Gastrocnemius medialis (tissue), 4 donors: ENCODE data around the gene CCDC85C. TPM values are rescaled to one million over a fixed set of nuclear protein-coding genes. Genes with fewer than 3 reads are reported as not detected.

Experiments
- ATAC-seq, 2 donors: fragments of 150-250 bp; one replicate each; pipeline ENCODE4 v1.9.1; 2016
- DNase-seq, 2 donors: peaks; one replicate each; pipeline ENCODE4 v3.0.0-alpha.2; 2019
- H3K27ac ChIP-seq, 4 donors: fragments of 200-600 bp; sonication (generic); 1 replicate in 1 of 4; 2 replicates in 3 of 4; pipeline ENCODE4 v1.5.1; 2016 to 2018; ENCODE audit warnings: mild to moderate bottlenecking in 2 of 4, moderate library complexity in 1 of 4
- H3K27me3 ChIP-seq, 3 donors: fragments of 200-600 bp; sonication (generic) in 2 of 3; 1 replicate in 1 of 3; 2 replicates in 2 of 3; pipeline versions ENCODE4 v1.5.1 to v1.6.0; 2016 to 2019; ENCODE audit warnings: mild to moderate bottlenecking in 1 of 3, moderate library complexity in 1 of 3
- H3K36me3 ChIP-seq, 2 donors: fragments of 200-600 bp; sonication (generic) in 1 of 2; one replicate each; pipeline ENCODE4 v1.5.1; 2017 to 2018
- H3K4me1 ChIP-seq, 2 donors: fragments of 200-600 bp; sonication (generic) in 1 of 2; one replicate each; pipeline ENCODE4 v1.5.1; 2016 to 2017; ENCODE audit warnings: mild to moderate bottlenecking in 2 of 2
- H3K4me3 ChIP-seq, 4 donors: fragments of 200-600 bp; sonication (generic) in 3 of 4; 1 replicate in 1 of 4; 2 replicates in 3 of 4; pipeline ENCODE4 v1.5.1; 2016 to 2019; ENCODE audit warnings: mild to moderate bottlenecking in 2 of 4
- H3K9me3 ChIP-seq, 3 donors: fragments of 200-600 bp; sonication (generic) in 2 of 3; 1 replicate in 1 of 3; 2 replicates in 2 of 3; pipeline ENCODE4 v1.5.1; 2016 to 2019
- POLR2A ChIP-seq, 2 donors: fragments of 450-650 bp; IDR thresholded peaks; one replicate each; pipeline ENCODE4 v1.6.1; 2017; ENCODE audit warnings: antibody characterized with exemption in 2 of 2, mild to moderate bottlenecking in 2 of 2, moderate library complexity in 2 of 2
- in situ Hi-C, 4 donors: fragments of 200-750 bp; cut with MboI; loops; one replicate each; pipeline versions ENCODE4 v1.15.0 to v1.8.0; 2017; ENCODE audit warnings: low sequenced_read_pairs in 4 of 4
- intact Hi-C: fragments of 100-400 bp; cut with DNase I; formaldehyde crosslinking; loops from one replicate; pipeline ENCODE4 v1.15.1; 2023; ENCODE audit warnings: low total_unique reads
- total RNA-seq, 4 donors: library from RNA; depleted of rRNA; stranded (reverse); fragments of >200 nt; gene quantifications; one replicate each; pipeline versions ENCODE4 v1.1.0 to v1.2.3, GENCODE V29; 2016
- TF ChIP-seq, protein P1 (sequence below), 5 experiments: fragments of 450-650 bp in 3 of 5; fragments of 200-600 bp in 2 of 5; sonication (generic) in 2 of 5; IDR thresholded peaks in 4 of 5; conservative IDR thresholded peaks in 1 of 5; 1 replicate in 4 of 5; 2 replicates in 1 of 5; pipeline ENCODE4 v1.5.1; 2016 to 2019; ENCODE audit warnings: antibody characterized with exemption in 5 of 5, mild to moderate bottlenecking in 3 of 5, moderate library complexity in 3 of 5

CCDC85C gene
- total RNA-seq, 4 donors from 2014 or later = 7.9 to 32.8 (median 15.4) TPM

GRCh38 chr14:99525699-99526080 is 78.3 kb downstream of the CCDC85C start:
- TF ChIP-seq POLR2A (IDR thresholded peaks at IDR 0.05) = no peak
- no peak for DNase-seq

GRCh38 chr14:99524804-99525698 is 79.0 kb downstream of the CCDC85C start:
- Histone ChIP-seq H3K27me3 (no peaks in the 10 kb centered on the region), H3K9me3 (no peaks in the 10 kb centered on the region), H3K4me1 (no peaks in the 10 kb centered on the region), H3K36me3 (no peaks in the 10 kb centered on the region), H3K4me3 (no peak overlapping the region), H3K27ac (peak overlapping the region in 2 of 4 donors; percentile 4 to 46)
- in situ Hi-C loops (loop anchor here (5.0 to 10.0 kb wide), 3 partner anchors 100 to 110 kb away; no protein-coding TSS in a partner anchor), intact Hi-C loops (no loop called here)
- ATAC-seq = peak in 1 of 2 donors; percentile 28
- no peak for DNase-seq
- TF ChIP-seq, protein P1, sequence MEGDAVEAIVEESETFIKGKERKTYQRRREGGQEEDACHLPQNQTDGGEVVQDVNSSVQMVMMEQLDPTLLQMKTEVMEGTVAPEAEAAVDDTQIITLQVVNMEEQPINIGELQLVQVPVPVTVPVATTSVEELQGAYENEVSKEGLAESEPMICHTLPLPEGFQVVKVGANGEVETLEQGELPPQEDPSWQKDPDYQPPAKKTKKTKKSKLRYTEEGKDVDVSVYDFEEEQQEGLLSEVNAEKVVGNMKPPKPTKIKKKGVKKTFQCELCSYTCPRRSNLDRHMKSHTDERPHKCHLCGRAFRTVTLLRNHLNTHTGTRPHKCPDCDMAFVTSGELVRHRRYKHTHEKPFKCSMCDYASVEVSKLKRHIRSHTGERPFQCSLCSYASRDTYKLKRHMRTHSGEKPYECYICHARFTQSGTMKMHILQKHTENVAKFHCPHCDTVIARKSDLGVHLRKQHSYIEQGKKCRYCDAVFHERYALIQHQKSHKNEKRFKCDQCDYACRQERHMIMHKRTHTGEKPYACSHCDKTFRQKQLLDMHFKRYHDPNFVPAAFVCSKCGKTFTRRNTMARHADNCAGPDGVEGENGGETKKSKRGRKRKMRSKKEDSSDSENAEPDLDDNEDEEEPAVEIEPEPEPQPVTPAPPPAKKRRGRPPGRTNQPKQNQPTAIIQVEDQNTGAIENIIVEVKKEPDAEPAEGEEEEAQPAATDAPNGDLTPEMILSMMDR (IDR thresholded peaks at IDR 0.05 in 4 of 5, conservative IDR thresholded peaks at IDR 0.05 in 1 of 5) = no peak
- TF ChIP-seq POLR2A (IDR thresholded peaks at IDR 0.05) = no peak

More at GRCh38 chr14:99525699-99526080, 78.3 kb downstream of the CCDC85C start:
- ATAC-seq = no peak
- Histone ChIP-seq H3K4me3 (no peak overlapping the region), H3K27me3 (no peaks in the 10 kb centered on the region), H3K4me1 (no peaks in the 10 kb centered on the region), H3K36me3 (no peaks in the 10 kb centered on the region), H3K27ac (peak overlapping the region in 1 of 4 donors; percentile 46), H3K9me3 (no peaks in the 10 kb centered on the region)
- intact Hi-C loops (no loop called here), in situ Hi-C loops (loop anchor here in 3 of 4 donors (10.0 kb wide), 2 partner anchors 99 to 109 kb away; no protein-coding TSS in a partner anchor)

DNA sequence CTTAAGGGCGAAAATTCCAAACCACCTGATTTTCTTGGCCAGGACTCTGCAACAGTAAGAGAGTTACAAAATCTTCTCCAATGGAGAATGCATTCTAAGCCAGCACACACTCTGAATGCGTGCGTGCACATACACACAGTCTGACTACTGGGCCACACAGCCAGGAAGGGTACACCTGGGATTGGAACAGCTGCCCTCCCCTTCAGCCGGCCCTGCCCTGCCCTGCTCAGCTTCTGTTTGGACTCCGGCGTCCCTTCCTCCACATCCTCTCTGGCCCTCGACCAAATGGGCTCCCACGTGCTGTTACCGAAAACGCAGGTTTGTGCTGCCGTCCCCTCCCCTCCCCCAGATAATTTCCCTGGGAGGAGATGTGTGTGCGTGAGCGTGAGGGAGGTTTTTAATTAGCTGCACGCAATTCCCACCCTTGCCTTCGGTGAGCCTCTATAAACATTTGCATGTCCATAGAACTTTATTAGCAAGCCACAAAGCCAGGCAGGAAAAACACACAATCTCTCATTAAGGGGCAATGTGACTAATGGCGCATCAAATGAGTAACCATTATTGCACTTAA is 79.8 kb downstream of the CCDC85C start:
- DNase-seq = no peak
- ATAC-seq = no peak
- in situ Hi-C loops (loop anchor here (5.0 to 10.0 kb wide), 3 partner anchors 101 to 111 kb away; no protein-coding TSS in a partner anchor), intact Hi-C loops (no loop called here)
- Histone ChIP-seq H3K36me3 (no peaks in the 10 kb centered on the region), H3K27ac (peak overlapping the region in 1 of 4 donors; percentile 21), H3K9me3 (no peaks in the 10 kb centered on the region), H3K4me1 (no peaks in the 10 kb centered on the region), H3K4me3 (no peak overlapping the region), H3K27me3 (no peaks in the 10 kb centered on the region)
- TF ChIP-seq, protein P1 (IDR thresholded peaks at IDR 0.05 in 4 of 5, conservative IDR thresholded peaks at IDR 0.05 in 1 of 5) = no peak
- TF ChIP-seq POLR2A (IDR thresholded peaks at IDR 0.05) = no peak

DNA sequence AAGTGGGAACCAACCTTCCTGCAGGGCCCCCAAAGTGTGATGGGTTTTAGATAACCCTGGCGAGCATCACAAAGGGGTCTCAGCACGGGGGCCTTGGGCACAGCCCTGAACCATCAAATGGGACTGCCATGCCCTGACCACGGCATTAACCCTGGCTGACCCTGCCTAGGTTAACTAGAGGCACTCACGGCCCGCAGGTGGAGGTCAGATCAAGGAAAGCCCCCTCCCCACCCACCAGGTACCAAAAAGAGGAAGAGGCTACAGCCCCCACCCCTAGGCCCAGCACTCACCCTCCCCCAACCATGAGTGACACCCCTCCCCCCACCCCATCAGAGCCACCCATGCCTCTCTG is 80.3 kb downstream of the CCDC85C start:
- TF ChIP-seq POLR2A (IDR thresholded peaks at IDR 0.05) = no peak
- TF ChIP-seq, protein P1 (IDR thresholded peaks at IDR 0.05 in 4 of 5, conservative IDR thresholded peaks at IDR 0.05 in 1 of 5) = no peak
- Histone ChIP-seq H3K4me1 (no peaks in the 10 kb centered on the region), H3K4me3 (no peak overlapping the region), H3K27ac (peak overlapping the region in 1 of 4 donors; percentile 21), H3K27me3 (no peaks in the 10 kb centered on the region), H3K36me3 (no peaks in the 10 kb centered on the region), H3K9me3 (no peaks in the 10 kb centered on the region)
- in situ Hi-C loops = loop anchor here (5.0 to 10.0 kb wide), 3 partner anchors 101 to 111 kb away; no protein-coding TSS in a partner anchor
- DNase-seq (no peak), ATAC-seq (no peak)
- intact Hi-C loops = no loop called here
